ENCODE measurements around the gene HOOK2.

Gene HOOK2

DNA sequence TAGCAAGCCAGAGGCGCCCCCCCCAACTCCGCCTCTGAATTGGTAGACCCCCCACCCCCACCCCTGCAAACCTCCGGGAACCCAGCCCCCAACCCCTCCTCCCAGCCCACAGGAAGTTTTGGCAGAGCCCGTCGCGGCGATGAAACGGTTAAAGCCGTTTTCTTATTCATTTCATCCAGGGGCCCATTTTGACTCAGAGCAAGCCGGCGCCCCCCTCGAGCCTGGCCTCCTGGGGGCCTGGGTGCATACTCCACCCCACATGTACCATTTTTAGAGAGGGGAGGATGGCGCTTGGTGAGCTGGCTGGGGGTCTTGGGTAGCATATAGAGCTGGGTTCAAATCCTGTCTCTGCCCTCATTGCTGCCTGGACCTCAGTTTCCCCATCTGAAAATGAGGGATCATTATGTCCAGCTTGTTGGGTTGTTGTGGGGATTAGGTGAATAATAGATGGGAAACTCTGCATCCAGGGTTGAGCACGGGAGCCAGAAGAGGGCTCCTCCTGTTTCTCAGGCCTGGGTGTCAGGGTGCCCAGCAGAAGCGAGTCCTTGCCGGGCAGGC lies 8.0 kb upstream of the HOOK2 start:
- CTCF ChIA-PET: interaction anchor here (0.9 to 1.3 kb wide), 3 partner anchors 9 to 26 kb away, joined by 3 read pairs; no protein-coding TSS in a partner anchor
- TF ChIP-seq TARDBP (IDR thresholded peaks at IDR 0.05) (no peak), ELF4 (IDR thresholded peaks at IDR 0.05) (no peak), FOXM1 (IDR thresholded peaks at IDR 0.05; ENCODE audit: borderline replicate concordance) (no peak), FOXK2 (IDR thresholded peaks at IDR 0.05) (no peak), L3MBTL2 (conservative IDR thresholded peaks at IDR 0.05) (no peak), LEF1 (IDR thresholded peaks at IDR 0.05; ENCODE audit: borderline replicate concordance) (no peak), ARNT (IDR thresholded peaks at IDR 0.05) (no peak), FOXA1 (IDR thresholded peaks at IDR 0.05) (no peak), SUZ12 (IDR thresholded peaks at IDR 0.05) (no peak), ZNF384 (IDR thresholded peaks at IDR 0.05) (no peak), SP1 (IDR thresholded peaks at IDR 0.05) (no peak), BHLHE40 (IDR thresholded peaks at IDR 0.05; ENCODE audit: borderline replicate concordance) (no peak), CTBP1 (IDR thresholded peaks at IDR 0.05; ENCODE audit: borderline replicate concordance) (no peak), HDGF (IDR thresholded peaks at IDR 0.05; ENCODE audit: borderline replicate concordance) (no peak), NFRKB (IDR thresholded peaks at IDR 0.05) (no peak)
- TF ChIP-seq, protein P1, sequence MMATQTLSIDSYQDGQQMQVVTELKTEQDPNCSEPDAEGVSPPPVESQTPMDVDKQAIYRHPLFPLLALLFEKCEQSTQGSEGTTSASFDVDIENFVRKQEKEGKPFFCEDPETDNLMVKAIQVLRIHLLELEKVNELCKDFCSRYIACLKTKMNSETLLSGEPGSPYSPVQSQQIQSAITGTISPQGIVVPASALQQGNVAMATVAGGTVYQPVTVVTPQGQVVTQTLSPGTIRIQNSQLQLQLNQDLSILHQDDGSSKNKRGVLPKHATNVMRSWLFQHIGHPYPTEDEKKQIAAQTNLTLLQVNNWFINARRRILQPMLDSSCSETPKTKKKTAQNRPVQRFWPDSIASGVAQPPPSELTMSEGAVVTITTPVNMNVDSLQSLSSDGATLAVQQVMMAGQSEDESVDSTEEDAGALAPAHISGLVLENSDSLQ (IDR thresholded peaks at IDR 0.05): no peak
- DNase-seq (ENCODE audit: extremely low spot score): no peak
- POLR2A ChIA-PET: interaction anchor here (2.6 kb wide), 1 partner anchor 9 kb away, joined by 26 read pairs; the partner anchor contains the start of gene JUNB

DNA sequence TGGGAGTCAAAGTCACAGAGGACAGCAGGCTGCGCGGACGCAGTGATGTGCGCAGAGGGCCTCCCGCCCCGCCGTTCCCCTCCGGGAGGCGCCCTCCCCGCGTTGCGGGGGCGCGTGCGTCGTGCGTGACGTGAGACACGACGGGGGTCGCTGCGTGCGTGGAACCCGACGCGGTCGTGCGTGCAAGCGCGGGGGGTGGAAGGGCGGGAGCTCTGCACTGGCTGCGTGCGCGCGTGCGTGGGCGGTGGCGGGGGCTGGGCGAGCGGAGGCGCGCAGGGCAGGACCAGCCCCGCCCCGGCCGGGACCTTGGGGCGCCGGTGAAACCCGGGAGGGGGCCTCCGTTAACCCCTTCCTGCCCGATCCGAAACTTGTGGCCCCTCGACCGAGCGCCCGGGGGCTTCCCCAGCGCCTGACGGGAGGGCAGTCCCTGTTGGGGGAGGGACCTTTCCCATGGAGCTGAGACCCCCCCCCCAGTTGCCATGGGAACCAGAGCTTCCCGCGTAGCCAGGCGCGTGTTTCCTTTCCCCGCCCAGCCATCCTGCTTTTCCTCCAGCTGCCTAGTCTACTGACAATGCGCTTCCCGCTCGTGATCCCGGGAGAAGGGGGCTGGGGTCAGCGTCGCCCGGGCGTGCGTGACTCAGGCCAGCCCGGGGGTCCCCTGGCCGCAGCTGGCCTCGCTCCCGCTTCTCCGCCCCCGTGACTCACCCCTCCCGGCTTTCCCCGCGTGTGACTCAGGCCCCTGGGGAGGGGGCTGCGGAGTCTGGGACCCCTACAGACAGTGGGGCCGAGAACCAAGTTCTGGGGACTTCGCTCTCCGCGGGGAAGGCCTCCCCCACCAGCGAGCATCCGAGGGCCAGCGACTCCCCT lies 7.3 kb upstream of the HOOK2 start:
- ChIA-PET POLR2A (interaction anchor here (2.6 kb wide), 1 partner anchor 10 kb away, joined by 26 read pairs; the partner anchor contains the start of gene JUNB), CTCF (interaction anchor here (0.6 to 1.4 kb wide), 5 partner anchors 10 to 25 kb away, joined by 3 to 5 read pairs (median 3); no protein-coding TSS in a partner anchor)
- DNase-seq (ENCODE audit: extremely low spot score): no peak
- peak; percentile 63; the same call in 1 of the 2 replicates for TF ChIP-seq L3MBTL2 (conservative IDR thresholded peaks at IDR 0.05)
- peak; percentile 93 for TF ChIP-seq FOXM1 (IDR thresholded peaks at IDR 0.05; ENCODE audit: borderline replicate concordance)
- TF ChIP-seq TARDBP (IDR thresholded peaks at IDR 0.05): peak; percentile 98
- no peak for TF ChIP-seq ARNT (IDR thresholded peaks at IDR 0.05)
- no peak for TF ChIP-seq BHLHE40 (IDR thresholded peaks at IDR 0.05; ENCODE audit: borderline replicate concordance)
- 0 out of 2 replicates have a peak, but pooled peaks have one; percentile 52 for TF ChIP-seq LEF1 (IDR thresholded peaks at IDR 0.05; ENCODE audit: borderline replicate concordance)

DNA sequence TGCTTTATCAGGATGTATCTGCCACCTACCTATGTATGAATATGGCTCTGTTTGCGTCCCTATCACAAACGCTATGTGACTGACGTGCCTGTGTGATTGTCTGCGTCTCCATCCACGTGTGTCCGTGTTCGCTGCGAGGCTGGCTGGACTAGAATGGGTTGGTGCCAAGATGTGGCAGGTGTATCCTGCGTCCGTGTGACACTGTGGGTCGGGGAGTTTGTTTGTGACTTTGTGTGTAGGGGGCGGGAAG lies 6.7 kb upstream of the HOOK2 start:
- DNase-seq (ENCODE audit: extremely low spot score): no peak
- no peak for TF ChIP-seq ELF4 (IDR thresholded peaks at IDR 0.05)
- TF ChIP-seq, protein P1 (IDR thresholded peaks at IDR 0.05): peak; percentile 54
- CTCF ChIA-PET: interaction anchor here (1.4 kb wide), 1 partner anchor 22 kb away, joined by 5 read pairs; no protein-coding TSS in a partner anchor
- POLR2A ChIA-PET: interaction anchor here (2.6 kb wide), 1 partner anchor 10 kb away, joined by 26 read pairs; the partner anchor contains the start of gene JUNB

DNA sequence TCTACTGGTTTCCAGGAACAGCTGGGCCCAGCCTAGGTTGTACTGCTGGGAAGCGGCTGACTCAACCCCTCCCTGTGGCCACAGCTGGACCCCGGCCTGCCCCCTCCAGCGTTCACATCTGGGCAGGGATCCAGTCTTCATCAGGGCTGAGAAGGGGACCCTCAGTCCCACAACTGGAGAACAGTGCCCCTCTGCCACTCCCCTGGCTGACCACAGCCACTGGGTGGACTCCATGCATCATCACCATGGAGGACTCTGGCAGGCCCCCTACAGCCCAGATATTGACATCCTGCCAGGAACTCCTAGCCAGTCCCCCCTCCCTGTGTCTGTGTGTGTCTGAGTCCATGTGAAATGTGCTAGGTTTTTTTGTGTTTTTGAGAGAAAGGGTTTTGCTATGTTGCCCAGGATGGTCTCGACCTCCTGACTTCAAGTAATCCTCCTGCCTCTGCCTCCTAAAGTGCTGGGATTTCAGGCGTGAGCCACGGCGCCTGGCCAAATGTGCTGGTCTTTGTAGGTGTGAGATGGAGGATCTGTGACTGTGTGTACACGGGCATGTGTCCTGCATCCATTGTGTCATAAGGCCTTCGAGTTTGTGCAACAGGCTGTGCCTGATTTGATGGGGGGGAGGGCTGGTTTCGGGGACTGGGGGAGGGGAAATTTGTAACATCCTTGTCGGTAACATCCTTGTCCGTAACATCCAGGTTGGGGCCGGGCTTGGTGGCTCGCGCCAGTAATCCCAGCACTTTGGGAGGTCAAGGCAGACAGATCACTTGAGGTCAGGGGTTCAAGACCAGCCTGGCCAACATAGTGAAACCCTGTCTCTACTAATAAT lies 4.0 kb upstream of the HOOK2 start:
- DNase-seq (ENCODE audit: extremely low spot score): no peak
- ChIA-PET POLR2A (interaction anchor here (1.0 to 3.7 kb wide), 4 partner anchors 10 to 27 kb away, joined by 3 to 55 read pairs (median 4); partner anchors contain the start of genes JUNB and RNASEH2A), CTCF (interaction anchor here (0.6 to 3.3 kb wide), 3 partner anchors 13 to 1270 kb away, joined by 5 to 19 read pairs (median 15); partner anchors contain the start of gene JUNB)

DNA sequence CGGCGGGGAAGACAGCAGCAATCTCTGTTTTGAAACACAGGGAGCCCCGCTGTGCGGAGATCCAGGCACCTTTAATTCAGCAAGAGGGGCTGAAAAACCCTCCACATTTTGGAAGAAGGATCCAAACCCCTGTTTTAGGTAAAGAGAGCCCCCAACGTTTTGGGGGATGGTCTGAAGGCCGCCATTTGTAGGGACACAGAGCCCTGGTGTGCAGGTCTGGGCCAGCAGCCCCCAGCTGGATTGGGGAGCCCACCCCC lies 3.5 kb upstream of the HOOK2 start:
- POLR2A ChIA-PET: interaction anchor here (1.0 to 3.7 kb wide), 4 partner anchors 10 to 28 kb away, joined by 3 to 55 read pairs (median 4); partner anchors contain the start of genes JUNB and RNASEH2A
- DNase-seq (ENCODE audit: extremely low spot score): no peak
- CTCF ChIA-PET: interaction anchor here (0.6 to 3.3 kb wide), 8 partner anchors 9 to 1270 kb away, joined by 3 to 19 read pairs (median 6); partner anchors contain the start of gene JUNB
- TF ChIP-seq FOXM1 (IDR thresholded peaks at IDR 0.05; ENCODE audit: borderline replicate concordance) (no peak), LEF1 (IDR thresholded peaks at IDR 0.05; ENCODE audit: borderline replicate concordance) (no peak), ELF4 (IDR thresholded peaks at IDR 0.05) (no peak), FOXK2 (IDR thresholded peaks at IDR 0.05) (no peak), HDGF (IDR thresholded peaks at IDR 0.05; ENCODE audit: borderline replicate concordance) (no peak), SUZ12 (IDR thresholded peaks at IDR 0.05) (no peak), TARDBP (IDR thresholded peaks at IDR 0.05) (no peak), FOXA1 (IDR thresholded peaks at IDR 0.05) (no peak), BHLHE40 (IDR thresholded peaks at IDR 0.05; ENCODE audit: borderline replicate concordance) (no peak), SP1 (IDR thresholded peaks at IDR 0.05) (no peak), L3MBTL2 (conservative IDR thresholded peaks at IDR 0.05) (no peak), ZNF384 (IDR thresholded peaks at IDR 0.05) (no peak), CTBP1 (IDR thresholded peaks at IDR 0.05; ENCODE audit: borderline replicate concordance) (no peak), NFRKB (IDR thresholded peaks at IDR 0.05) (no peak), ARNT (IDR thresholded peaks at IDR 0.05) (no peak)
- TF ChIP-seq, protein P1 (IDR thresholded peaks at IDR 0.05): no peak

More for the DNA sequence above, 4.0 kb upstream of the HOOK2 start:
- no peak for TF ChIP-seq SP1 (IDR thresholded peaks at IDR 0.05)
- TF ChIP-seq L3MBTL2 (conservative IDR thresholded peaks at IDR 0.05): no peak
- no peak for TF ChIP-seq SUZ12 (IDR thresholded peaks at IDR 0.05)
- TF ChIP-seq TARDBP (IDR thresholded peaks at IDR 0.05): no peak
